Suppressor macrophage treated with lipopolysaccharide for 1 hour (primary cell): Measurements from ENCODE around the gene VTI1A.
"Not testable (repeated sequence)": the region's sequence is repeated elsewhere in the genome, so short reads cannot be mapped to it uniquely, and the experiment has no call there.

Experiments
- DNase-seq, 3 donors: peaks; one replicate each; pipeline ENCODE4 v3.0.0-alpha.2; 2020 to 2022

VTI1A gene

GRCh38 chr10:112728118-112728883 is 281.3 kb downstream of the VTI1A start:
- DNase-seq, result no peak

DNA sequence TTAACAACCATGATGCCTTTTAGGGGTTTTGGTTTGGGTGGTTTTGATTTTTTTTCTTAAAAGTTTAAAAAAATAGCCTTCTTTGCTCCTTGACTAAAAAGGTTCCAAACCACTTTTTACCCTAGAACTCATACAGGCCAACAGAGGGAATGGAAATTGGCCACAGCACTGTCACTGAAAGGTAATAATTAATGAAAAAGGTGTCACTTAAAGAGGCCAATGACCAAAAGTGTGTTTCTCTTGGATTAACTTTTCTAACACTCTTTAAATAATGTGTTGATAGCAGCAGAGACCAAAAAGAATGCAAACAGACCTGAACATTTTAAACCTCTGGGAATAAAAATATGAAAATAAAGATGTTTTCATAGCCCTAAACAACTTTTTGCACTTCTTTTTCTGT is 282.0 kb downstream of the VTI1A start:
- DNase-seq, result no peak

DNA sequence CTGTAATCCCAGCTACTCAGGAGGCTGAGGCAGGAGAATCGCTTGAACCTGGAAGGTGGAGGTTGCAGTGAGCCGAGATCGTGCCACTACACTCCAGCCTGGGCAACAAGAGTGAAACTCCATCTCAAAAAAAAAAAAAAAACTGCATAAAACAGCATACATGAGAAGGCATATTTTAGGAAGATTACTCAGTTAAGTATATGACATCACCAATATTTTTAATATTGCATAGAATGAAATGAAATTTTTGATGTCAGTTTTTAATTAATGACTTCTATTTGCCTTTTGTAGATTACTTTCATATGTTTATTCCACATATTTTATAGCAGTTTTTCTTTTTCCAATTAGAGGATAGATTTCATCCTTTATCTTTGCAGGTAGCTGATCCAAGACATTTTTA is 284.4 kb downstream of the VTI1A start:
- not testable (repeated sequence) for DNase-seq

DNA sequence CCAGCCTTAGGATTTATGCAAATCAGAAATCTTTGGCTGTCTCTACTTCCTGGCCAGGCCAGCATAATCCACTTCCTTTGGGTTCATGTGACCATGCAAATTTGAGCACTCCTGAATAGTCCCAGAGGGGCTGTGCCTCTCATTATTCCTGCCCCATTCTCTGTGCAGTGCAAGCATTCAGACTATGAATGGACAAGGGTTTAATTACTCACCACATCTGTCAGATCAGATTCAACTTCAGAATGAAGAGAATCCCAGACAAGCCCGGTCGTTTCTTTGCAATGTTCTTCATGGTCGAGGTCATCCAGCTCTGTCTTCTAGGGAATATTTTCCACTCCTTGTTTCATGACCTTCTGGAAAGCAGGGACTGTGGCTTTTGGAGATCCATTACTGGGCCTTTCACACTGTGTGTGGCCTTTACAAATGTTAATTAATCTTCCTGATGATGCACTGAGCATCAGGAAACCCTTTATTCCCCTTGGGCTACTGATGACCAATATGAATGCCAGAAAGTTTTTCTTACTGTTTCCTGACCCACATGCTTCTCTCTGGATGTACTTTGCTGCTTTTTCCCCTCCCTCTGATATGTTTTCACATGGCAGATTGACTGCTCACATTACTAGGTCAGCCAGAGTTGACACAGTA is 285.4 kb downstream of the VTI1A start:
- DNase-seq, result peak; percentile 20 to 37 (median 22)

DNA sequence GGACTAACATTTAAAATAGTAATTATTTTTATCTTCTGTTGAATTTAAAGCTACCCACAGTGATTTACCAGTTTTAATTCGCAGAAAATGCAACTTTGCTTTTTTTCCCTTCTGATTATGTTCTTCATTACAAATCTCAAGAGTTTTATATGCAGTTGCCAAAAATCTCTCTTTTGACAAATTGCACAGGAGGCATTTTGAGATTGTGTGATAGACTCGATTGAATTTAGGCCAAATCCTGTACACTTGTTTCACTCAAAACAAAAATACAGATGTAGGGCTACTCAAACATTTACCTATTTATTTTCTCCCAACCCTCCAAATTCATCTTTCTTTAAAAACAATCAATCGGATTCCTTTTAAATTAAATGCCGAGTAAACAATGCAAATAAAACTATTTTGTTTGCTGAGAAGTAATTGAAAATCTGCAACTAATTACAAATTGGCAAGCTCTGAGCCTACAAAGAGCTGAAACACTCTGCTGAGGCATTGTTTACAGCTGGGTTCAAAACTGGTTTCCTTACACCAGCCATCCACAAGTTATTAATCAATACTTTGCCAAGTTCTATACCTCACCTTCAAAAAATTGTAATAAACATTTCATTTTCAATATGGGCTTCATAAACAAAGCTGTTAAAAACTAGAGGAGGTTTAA is 288.2 kb downstream of the VTI1A start:
- no peak for DNase-seq

DNA sequence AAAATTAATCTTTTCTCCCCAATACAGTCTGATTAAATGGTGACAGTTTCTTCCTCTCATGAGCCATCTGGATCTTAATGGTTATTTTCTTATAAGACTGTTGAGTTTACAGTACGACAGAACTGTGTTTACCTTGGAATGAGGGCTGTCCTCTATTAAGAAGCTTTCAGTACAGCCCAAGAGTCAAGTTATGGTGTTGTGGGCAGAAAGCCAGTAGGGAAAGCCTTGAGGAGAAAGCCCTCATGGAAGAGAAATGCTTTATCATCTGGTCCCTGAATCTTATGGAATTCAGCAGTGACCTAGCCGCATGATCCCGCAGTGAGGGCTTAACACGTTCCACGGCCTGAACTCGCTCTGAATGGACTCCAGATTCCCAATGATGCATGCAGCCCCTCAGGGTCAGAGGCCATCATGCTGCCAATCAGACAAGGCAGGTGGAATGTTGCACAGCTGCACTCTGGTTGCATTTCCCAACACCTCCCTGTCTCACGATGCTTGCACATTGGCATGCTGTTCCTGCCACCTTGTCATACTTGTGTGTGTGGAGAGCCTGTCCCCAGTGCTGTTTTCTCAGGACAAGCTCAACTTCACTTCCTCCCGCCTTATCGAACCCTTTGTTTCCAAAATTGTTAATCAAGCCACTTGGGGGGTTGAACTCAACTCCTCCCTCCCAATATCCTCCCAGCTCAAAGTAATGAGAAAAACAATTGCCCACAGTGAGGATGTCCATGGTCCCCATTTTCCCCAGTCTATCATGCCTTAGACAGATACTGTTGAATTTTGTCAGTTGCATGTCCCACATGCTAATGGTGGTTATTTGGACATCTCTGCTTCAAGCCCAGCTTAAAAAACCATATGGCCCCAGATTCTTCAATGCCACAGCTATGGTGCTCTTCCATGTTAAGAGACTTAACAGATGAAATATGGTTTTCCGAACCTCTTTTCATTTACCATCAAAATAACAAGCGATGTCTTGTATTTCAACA is 291.9 kb downstream of the VTI1A start:
- no peak for DNase-seq

GRCh38 chr10:112739592-112740353 is 292.8 kb downstream of the VTI1A start:
- no peak for DNase-seq

DNA sequence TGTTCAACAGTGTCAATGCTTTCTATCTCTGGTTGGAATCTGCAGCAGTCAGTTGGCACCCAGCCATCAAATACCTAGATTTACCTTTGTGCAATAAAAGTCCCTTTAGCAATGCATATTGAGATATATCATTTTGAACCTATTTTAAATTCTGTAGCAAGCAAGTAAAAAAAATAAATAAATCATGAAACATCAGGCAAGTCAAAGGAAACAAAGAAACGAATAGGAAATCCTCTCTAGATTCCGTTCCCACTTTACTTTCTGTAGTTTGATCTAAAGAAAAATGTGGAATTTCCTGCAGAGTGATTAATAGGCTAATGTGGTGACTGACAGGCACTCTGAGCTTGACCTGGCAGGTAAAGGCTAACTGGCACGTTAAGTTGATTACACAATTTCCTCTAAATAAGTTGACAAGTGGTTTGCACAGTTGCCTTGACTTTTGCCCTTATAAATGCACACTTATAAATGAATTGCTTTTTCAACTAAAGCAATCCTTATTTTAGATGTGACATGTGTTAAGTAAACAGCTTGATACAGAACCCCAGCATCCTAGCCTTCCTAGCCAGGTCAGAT is 294.9 kb downstream of the VTI1A start:
- DNase-seq, result no peak

DNA sequence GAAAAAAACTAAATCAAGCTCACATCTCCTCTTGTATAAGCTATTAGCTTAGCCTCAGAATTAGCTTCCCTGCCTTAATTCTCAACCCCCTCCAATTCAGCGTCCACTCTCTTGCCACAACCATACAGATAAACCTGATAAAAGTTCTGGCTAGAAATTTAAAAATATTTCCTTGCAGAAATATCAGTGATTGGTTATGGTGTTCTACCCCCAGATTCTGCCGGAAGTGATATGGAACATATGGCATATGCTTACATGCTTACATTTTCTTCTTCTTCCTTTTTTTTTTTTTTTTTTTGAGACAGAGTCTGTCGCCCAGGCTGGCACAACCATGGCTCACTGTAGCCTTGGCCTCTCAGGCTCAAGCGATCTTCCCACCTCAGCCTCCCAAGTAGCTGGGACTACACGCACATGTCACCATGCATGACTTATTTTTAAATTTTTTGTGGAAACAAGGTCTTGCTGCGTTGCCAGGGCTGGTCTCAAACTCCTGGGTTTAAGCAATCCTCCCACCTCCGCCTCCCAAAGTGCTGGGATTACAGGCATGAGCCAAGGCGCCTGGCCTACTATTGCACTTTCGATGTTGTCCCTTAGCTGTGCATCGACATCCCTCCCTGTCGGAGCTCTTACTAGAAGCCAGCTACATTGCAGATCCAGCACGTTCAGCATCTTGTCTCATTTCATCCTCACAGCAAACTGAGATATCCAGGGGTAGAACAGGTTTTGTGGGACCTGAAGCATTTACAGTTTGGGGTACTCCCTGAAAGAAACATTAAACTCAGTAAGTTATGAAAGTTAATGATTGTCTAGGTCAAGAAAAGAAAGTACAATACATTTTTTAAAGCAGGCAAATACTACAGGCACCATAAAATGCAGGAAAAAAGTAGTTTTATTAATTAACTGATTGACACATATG is 297.4 kb downstream of the VTI1A start:
- DNase-seq, result no peak

- no peak for DNase-seq
These were observed 299.3 kb downstream of the VTI1A start for GRCh38 chr10:112746329-112746728.

DNA sequence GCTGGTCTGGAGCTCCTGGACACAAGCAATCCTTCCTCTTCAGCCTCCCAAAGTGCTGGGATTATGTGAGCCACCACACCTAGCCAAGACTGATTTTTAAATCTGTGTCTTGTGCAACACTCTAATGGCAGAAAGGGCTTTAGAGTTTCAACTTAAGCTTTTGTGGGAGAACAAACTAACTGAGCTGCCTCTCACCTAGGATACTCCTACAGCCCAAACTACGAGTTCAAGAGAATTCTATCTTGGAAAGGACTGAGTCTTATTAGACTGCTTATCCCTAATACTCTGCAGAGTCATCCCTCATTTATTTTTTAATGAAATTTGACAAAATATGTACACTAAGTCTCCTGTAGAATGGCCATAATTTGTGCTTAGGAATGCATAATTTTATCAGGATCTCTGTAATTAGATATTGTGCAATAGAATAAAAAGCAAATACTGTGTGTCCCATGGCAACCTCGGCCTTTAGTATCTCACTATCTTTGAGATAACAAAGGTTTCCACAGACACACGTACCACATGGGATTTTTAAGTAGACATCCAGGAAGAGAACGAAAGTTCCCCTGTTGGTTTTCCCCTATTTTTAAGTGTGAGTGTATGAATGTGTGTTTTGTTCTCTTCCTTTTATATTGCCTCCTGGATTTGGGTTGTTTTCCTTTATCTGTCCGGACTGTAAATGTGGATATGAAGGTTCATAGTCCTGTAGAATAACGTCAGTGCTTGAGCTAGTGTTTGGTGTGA is 303.6 kb downstream of the VTI1A start:
- DNase-seq, result no peak

DNA sequence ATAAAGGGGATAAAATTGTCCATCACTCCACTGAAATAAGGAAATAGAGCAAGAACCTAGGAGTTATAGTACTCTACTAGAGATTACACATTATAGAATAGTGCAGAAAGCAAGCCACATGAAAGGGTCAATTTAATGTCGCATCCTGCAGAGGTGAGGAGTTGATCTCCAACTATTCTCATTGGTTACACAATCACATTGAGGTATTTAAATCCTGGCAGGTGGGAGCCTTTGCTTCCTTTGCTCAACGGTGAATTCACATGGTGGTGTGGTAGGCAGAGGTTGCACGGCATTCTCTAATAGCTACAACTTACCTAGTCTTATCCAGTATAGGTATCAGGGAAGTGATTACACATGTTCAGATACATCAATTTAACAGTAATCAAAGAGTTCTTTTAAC is 304.6 kb downstream of the VTI1A start:
- no peak for DNase-seq

- DNase-seq, result no peak
These were observed 305.3 kb downstream of the VTI1A start for GRCh38 chr10:112752288-112752687.

- peak; percentile 51 to 69 (median 67) for DNase-seq
These were observed 307.0 kb downstream of the VTI1A start for GRCh38 chr10:112753961-112754411.

DNA sequence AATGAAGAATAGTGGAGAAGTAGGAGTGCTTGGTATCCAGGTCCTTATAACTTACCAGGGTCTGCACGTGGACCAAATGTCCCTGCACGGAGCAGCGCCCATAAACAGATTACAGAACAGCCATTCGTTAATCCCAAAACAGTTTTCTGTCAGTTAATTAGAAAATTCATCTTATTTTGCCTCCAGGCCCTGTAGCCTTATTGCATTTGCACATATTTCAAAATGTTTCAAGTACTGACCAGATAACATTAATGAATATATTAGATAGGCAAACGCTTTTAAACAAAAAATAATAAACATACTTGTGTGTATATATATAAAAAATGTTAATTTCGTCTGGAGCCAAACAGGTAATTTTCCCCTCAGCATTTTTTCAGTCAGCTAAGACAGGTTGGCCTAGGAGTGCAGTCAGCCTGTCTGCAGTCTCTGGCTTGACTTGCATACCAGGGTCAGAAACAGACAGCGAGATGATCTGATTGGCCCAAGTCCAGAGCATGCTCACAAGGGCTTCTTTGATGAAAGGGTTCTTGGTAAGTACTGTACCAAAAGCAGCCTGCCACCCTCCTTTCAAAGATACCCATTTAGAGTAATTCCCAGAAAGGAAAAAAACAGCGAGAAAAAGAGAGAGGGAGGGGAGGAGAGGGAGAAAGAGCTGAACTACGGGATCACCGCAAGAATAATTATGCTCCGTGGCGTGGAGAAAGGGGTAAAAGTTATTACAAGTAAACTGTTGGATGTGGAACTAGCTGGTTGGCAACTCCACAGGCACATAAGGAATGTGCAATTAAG is 308.6 kb downstream of the VTI1A start:
- DNase-seq, result no peak

- DNase-seq, result no peak
These were observed 309.2 kb downstream of the VTI1A start for GRCh38 chr10:112756235-112756527.

DNA sequence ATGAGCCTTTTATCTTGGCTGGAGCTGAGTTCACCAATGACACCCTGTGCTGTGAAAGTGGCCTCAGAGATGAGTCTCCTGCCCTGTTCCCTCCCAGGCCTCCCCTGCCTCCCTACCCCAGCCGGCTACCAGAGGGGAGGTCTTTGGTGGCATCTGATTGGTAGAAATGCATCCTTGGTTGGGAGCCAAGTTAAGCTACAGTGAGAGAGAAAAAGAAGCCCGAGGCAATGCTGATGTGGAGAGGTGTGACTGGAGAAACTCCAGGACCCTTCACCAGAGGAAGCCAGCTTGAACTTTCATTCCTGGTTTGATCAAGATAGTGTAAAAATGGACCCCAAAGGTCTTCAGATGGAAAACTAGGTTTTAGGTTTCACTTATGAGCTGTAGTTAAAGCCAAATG is 311.9 kb downstream of the VTI1A start:
- no peak for DNase-seq

DNA sequence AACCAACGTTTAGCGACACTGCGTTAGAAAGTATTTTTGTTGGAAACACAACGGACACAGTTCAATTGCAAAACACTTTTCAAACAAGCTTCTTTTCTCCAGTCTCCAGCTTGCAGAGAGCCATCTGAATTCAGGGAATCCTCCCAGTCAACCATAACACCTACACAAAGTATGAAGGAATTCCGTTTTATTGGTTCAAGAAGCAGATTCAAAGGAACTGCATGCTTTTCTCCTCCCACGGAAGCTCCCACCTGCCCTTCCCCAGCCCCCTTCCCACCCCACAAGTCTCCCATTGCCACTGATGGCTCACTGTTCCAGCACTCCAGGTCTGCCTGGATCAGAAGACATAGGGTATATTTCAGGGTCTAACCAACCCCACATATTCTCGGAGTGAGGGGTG is 312.5 kb downstream of the VTI1A start:
- no peak for DNase-seq

- DNase-seq, result no peak
These were observed 314.2 kb downstream of the VTI1A start for GRCh38 chr10:112761256-112761655.
